ENCODE measurements around the gene TBC1D19.

Gene TBC1D19

GRCh38 chr4:26723216-26723615 is 139.3 kb downstream of the TBC1D19 start:
- DNase-seq (ENCODE audit: low read depth) = no peak
- H3K4me3 ChIP-seq (ENCODE audit: low read depth, low read length) = no peak overlapping the region

GRCh38 chr4:26724534-26724933 is 140.7 kb downstream of the TBC1D19 start:
- H3K4me3 ChIP-seq (ENCODE audit: low read depth, low read length) = no peak overlapping the region
- no peak for DNase-seq (ENCODE audit: low read depth)

GRCh38 chr4:26726655-26727387 is 142.9 kb downstream of the TBC1D19 start:
- no peak overlapping the region for H3K4me3 ChIP-seq (ENCODE audit: low read depth, low read length)
- no peak for DNase-seq (ENCODE audit: low read depth)

- H3K4me3 ChIP-seq (ENCODE audit: low read depth, low read length) = no peak overlapping the region
- no peak for DNase-seq (ENCODE audit: low read depth)
These were observed 144.0 kb downstream of the TBC1D19 start for GRCh38 chr4:26727844-26728243.

GRCh38 chr4:26729027-26729426 is 145.1 kb downstream of the TBC1D19 start:
- H3K4me3 ChIP-seq (ENCODE audit: low read depth, low read length) = no peak overlapping the region
- no peak for DNase-seq (ENCODE audit: low read depth)

GRCh38 chr4:26729547-26729946 is 145.7 kb downstream of the TBC1D19 start:
- no peak overlapping the region for H3K4me3 ChIP-seq (ENCODE audit: low read depth, low read length)
- DNase-seq (ENCODE audit: low read depth) = no peak

GRCh38 chr4:26731351-26732035 is 147.6 kb downstream of the TBC1D19 start:
- no peak for DNase-seq (ENCODE audit: low read depth)

GRCh38 chr4:26732356-26732755 is 148.5 kb downstream of the TBC1D19 start:
- no peak overlapping the region for H3K4me3 ChIP-seq (ENCODE audit: low read depth, low read length)
- DNase-seq (ENCODE audit: low read depth) = no peak

More at GRCh38 chr4:26731351-26732035, 147.6 kb downstream of the TBC1D19 start:
- no peak overlapping the region for H3K4me3 ChIP-seq (ENCODE audit: low read depth, low read length)

- DNase-seq (ENCODE audit: low read depth) = no peak
- H3K4me3 ChIP-seq (ENCODE audit: low read depth, low read length) = no peak overlapping the region
These were observed 152.7 kb downstream of the TBC1D19 start for GRCh38 chr4:26736621-26737020.

- H3K4me3 ChIP-seq (ENCODE audit: low read depth, low read length) = no peak overlapping the region
- no peak for DNase-seq (ENCODE audit: low read depth)
These were observed 153.5 kb downstream of the TBC1D19 start for GRCh38 chr4:26737385-26737784.

GRCh38 chr4:26741491-26741871 is 157.6 kb downstream of the TBC1D19 start:
- no peak overlapping the region for H3K4me3 ChIP-seq (ENCODE audit: low read depth, low read length)
- DNase-seq (ENCODE audit: low read depth) = no peak

GRCh38 chr4:26746802-26747213 is 162.9 kb downstream of the TBC1D19 start:
- no peak overlapping the region for H3K4me3 ChIP-seq (ENCODE audit: low read depth, low read length)
- no peak for DNase-seq (ENCODE audit: low read depth)

- no peak overlapping the region for H3K4me3 ChIP-seq (ENCODE audit: low read depth, low read length)
- no peak for DNase-seq (ENCODE audit: low read depth)
These were observed 164.9 kb downstream of the TBC1D19 start for GRCh38 chr4:26748811-26749210.

GRCh38 chr4:26749867-26750266 is 166.0 kb downstream of the TBC1D19 start:
- DNase-seq (ENCODE audit: low read depth) = no peak
- no peak overlapping the region for H3K4me3 ChIP-seq (ENCODE audit: low read depth, low read length)

GRCh38 chr4:26751004-26751403 is 167.1 kb downstream of the TBC1D19 start:
- no peak overlapping the region for H3K4me3 ChIP-seq (ENCODE audit: low read depth, low read length)
- DNase-seq (ENCODE audit: low read depth) = no peak

- no peak for DNase-seq (ENCODE audit: low read depth)
- no peak overlapping the region for H3K4me3 ChIP-seq (ENCODE audit: low read depth, low read length)
These were observed 168.0 kb downstream of the TBC1D19 start for GRCh38 chr4:26751838-26752237.

- DNase-seq (ENCODE audit: low read depth) = no peak
- H3K4me3 ChIP-seq (ENCODE audit: low read depth, low read length) = no peak overlapping the region
These were observed 169.3 kb downstream of the TBC1D19 start for GRCh38 chr4:26753187-26753586.

GRCh38 chr4:26753617-26754016 is 169.7 kb downstream of the TBC1D19 start:
- DNase-seq (ENCODE audit: low read depth) = peak; percentile 24
- H3K4me3 ChIP-seq (ENCODE audit: low read depth, low read length) = no peak overlapping the region

- no peak for DNase-seq (ENCODE audit: low read depth)
- H3K4me3 ChIP-seq (ENCODE audit: low read depth, low read length) = no peak overlapping the region
These were observed 173.9 kb downstream of the TBC1D19 start for GRCh38 chr4:26757751-26758150.

GRCh38 chr4:26758899-26759298 is 175.0 kb downstream of the TBC1D19 start:
- H3K4me3 ChIP-seq (ENCODE audit: low read depth, low read length) = no peak overlapping the region
- no peak for DNase-seq (ENCODE audit: low read depth)

- no peak overlapping the region for H3K4me3 ChIP-seq (ENCODE audit: low read depth, low read length)
- DNase-seq (ENCODE audit: low read depth) = no peak
These were observed 178.8 kb downstream of the TBC1D19 start for GRCh38 chr4:26762650-26763049.
